GM06990 (cell line): ENCODE results near the gene TIMP3.

Source experiments
- DNase-seq: peaks from one replicate; pipeline ENCODE4 v3.0.0-alpha.2; 2011; ENCODE audit not compliant: insufficient read length; ENCODE audit errors: extremely low read depth
- H3K27me3 ChIP-seq: replicated peaks from 2 replicates; pipeline ENCODE4 v1.6.0; 2011; ENCODE audit warnings: low read length; ENCODE audit not compliant: control insufficient read depth, insufficient read depth
- H3K36me3 ChIP-seq: 2 replicates; pipeline ENCODE4 v1.5.1; 2011; ENCODE audit warnings: low read length; ENCODE audit not compliant: control insufficient read depth, insufficient read depth
- H3K4me3 ChIP-seq: replicated peaks from 2 replicates; pipeline ENCODE4 v1.5.1; 2011; ENCODE audit warnings: low read depth, mild to moderate bottlenecking, control low read depth, low read length
- TF ChIP-seq, protein P1 (sequence below): IDR thresholded peaks from 2 replicates; pipeline ENCODE4 v1.5.1; 2011; ENCODE audit warnings: low read length, control low read depth, mild to moderate bottlenecking, inconsistent platforms; ENCODE audit not compliant: insufficient read depth, poor library complexity, severe bottlenecking

Gene TIMP3

DNA sequence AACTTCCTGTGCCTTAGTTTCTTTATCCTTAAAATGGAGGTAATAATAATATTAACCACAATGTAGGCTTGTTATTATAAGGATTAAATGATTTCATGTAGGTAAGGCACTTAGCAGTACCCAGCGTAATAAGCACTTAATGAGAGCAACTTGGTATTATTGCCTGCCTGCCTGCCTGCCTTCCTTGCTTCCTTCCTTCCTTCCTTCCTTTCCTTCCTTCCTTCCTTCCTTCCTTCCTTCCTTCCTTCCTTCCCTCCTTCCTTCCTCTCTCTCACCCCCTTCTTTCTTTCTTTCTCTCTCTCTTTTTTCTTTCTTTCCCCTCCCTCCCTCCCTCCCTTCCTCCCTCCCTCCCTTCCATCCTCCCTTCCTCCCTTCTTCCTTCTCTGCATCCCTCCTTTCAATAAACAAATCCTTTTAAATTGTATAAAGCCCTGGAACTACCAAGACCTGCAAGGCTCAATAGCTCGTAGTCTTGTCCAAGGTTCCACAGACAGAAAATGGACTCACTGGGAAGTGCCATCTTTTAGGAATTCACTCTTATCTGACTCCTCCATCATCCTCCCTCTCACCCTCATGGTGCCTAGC, 20.7 kb upstream of the TIMP3 start:
- no peak for DNase-seq
- Histone ChIP-seq H3K4me3 (no peak overlapping the region), H3K27me3 (no peaks in the 10 kb centered on the region), H3K36me3 (no peaks in the 10 kb centered on the region)
- TF ChIP-seq, protein P1, sequence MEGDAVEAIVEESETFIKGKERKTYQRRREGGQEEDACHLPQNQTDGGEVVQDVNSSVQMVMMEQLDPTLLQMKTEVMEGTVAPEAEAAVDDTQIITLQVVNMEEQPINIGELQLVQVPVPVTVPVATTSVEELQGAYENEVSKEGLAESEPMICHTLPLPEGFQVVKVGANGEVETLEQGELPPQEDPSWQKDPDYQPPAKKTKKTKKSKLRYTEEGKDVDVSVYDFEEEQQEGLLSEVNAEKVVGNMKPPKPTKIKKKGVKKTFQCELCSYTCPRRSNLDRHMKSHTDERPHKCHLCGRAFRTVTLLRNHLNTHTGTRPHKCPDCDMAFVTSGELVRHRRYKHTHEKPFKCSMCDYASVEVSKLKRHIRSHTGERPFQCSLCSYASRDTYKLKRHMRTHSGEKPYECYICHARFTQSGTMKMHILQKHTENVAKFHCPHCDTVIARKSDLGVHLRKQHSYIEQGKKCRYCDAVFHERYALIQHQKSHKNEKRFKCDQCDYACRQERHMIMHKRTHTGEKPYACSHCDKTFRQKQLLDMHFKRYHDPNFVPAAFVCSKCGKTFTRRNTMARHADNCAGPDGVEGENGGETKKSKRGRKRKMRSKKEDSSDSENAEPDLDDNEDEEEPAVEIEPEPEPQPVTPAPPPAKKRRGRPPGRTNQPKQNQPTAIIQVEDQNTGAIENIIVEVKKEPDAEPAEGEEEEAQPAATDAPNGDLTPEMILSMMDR, result no peak

DNA sequence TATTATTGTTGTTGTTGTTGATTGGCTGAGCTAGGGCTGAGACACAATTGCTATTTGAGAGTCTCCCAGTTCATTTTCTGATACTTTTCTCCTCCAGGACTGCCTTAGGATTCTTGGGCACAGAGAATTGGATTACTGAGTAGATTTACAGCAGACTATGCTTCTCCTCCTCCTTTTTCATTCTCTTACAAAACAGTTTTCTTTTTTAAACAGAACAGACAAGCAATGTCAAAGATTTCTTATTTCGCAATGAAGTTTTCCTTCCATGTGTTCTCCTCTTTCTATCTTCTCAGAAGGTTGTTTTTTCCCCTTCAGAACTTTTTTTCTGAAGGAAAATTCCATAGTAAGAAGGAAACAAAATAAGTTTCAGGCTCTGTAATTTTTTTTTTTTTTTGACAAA, 19.8 kb upstream of the TIMP3 start:
- no peak for DNase-seq
- H3K27me3 ChIP-seq, result no peaks in the 10 kb centered on the region
- H3K4me3 ChIP-seq, result no peak overlapping the region
- no peaks in the 10 kb centered on the region for H3K36me3 ChIP-seq
- TF ChIP-seq, protein P1, result no peak

DNA sequence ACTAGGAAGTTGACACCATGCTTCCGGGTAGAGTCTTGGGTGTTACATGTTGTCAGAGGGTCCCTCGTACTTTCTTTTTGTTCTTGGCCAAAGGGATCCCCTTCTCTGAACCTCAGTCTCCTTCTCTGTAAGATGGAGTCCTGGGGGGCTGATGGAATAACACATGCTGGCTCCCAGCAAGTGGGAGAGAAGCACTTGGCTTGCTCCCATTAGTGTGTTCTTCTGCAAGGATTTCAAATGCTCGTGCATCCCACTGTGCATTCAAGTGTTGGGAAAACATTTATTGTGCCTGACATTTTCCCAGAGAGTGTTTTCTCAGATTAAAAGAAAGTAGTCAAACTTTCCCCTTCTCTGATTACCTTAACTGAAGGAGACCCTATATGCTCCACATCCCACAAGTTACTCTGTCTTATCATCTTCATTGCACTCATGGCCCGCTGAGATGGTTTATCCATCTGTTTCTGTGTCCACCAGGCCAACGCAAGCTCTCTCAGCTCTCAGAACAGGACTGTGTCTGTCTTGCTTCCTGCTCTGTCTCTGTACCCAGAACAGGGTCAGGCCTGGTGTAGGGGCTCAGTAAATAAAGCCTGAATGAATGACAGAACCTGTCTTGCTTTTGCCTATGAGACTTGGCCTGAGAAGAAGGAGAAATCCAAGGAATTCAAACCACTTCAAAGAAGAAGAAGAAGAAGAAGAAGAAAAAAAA, 16.0 kb upstream of the TIMP3 start:
- no peak overlapping the region for H3K4me3 ChIP-seq
- no peaks in the 10 kb centered on the region for H3K36me3 ChIP-seq
- TF ChIP-seq, protein P1, result no peak
- no peak for DNase-seq
- no peaks in the 10 kb centered on the region for H3K27me3 ChIP-seq

DNA sequence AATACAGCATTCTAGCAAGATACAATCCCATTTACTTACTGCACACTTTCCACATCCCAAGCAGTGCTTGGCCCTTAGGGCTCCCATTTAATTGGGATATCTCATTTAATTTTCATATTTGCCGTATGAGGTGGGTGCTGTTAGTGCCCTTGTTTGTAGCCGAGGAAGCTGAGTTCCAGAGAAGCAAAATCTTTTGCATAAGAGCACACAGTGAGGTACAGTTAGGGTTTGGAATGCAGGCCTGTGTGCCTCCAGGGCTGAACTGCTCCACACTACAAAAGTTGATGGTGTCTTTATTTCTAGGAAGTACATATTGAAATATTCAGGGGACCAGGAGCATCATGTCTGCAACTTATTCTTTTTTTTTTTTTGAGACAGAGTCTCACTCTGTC, 15.5 kb upstream of the TIMP3 start:
- TF ChIP-seq, protein P1, result no peak
- no peak for DNase-seq
- H3K36me3 ChIP-seq, result no peaks in the 10 kb centered on the region
- no peak overlapping the region for H3K4me3 ChIP-seq
- H3K27me3 ChIP-seq, result no peaks in the 10 kb centered on the region

DNA sequence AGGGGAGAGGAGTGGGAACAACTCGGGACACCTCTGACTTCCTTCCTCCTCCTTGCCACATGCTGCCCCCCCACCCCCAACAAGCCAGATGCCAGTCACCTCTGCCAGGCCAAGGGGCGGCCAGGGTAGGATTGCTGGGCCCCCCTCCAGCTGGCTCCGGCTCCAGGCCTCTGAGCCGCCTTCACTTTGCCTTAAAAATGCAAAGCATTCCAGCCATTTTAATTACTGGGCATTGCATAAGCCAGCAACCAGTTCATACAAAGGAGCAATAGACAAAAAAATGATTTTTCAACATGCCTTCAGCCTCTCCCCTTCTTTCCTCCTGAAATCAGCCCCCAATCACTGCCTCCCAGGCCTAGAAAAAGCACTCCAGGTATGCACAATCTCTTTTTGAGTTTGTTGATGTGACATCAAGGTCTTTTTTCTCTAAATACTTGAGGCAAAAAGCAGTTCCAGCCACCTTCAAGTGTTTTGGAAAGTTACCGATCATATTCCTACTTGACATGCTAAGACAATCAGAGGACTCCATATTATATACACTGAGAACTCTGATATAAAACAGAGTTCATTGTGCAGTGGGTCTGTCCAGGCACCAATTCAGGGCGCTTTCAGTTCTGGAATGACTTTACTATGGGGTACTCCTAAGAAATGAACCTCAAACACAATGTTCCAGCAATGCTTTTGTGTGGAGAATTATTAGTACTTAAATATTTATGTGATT, 12.4 kb upstream of the TIMP3 start:
- TF ChIP-seq, protein P1, result no peak
- Histone ChIP-seq H3K27me3 (peaks cover 2% of the 10 kb centered on the region; the same call in 1 of the 2 replicates), H3K4me3 (no peak overlapping the region), H3K36me3 (no peaks in the 10 kb centered on the region)
- DNase-seq, result no peak
